ENCODE measurements around the gene ARSG. TPM values are rescaled to one million over a fixed set of nuclear protein-coding genes. Genes with fewer than 3 reads are reported as not detected.

ARSG gene
- total and polyA plus RNA-seq, 9 of the 15 experiments (the other 6 are each of a cell fraction or from before 2014, with no cell fraction given): 1.0 to 5.6 (median 1.8) TPM

GRCh38 chr17:68457539-68458259 lies 166.4 kb downstream of the ARSG start (continued):
- peak; percentile 71; the same call in 1 of the 2 replicates for TF ChIP-seq MBD2 (IDR thresholded peaks at IDR 0.05; ENCODE audit: borderline replicate concordance, low read depth)
- peak; percentile 36 for TF ChIP-seq SMAD1 (IDR thresholded peaks at IDR 0.05; ENCODE audit: low read depth, low read length, partially characterized antibody)
- TF ChIP-seq PML (IDR thresholded peaks at IDR 0.05; ENCODE audit: low read length): no peak
- TF ChIP-seq CREB3L1 (IDR thresholded peaks at IDR 0.05; ENCODE audit: borderline replicate concordance, low read depth): peak; percentile 65; the same call in 1 of the 2 replicates
- TF ChIP-seq REST (IDR thresholded peaks at IDR 0.05; ENCODE audit: borderline replicate concordance): peak; percentile 93
- no peak for TF ChIP-seq REST (CRISPR knock-in tag; IDR thresholded peaks at IDR 0.05; ENCODE audit: low read depth)
- TF ChIP-seq NFATC3 (IDR thresholded peaks at IDR 0.05): no peak
- no peak for TF ChIP-seq XRCC3 (IDR thresholded peaks at IDR 0.05)
- peak; percentile 73 for TF ChIP-seq EP400 (IDR thresholded peaks at IDR 0.05)
- TF ChIP-seq CBFA2T2 (conservative IDR thresholded peaks at IDR 0.05): 0 out of 2 replicates have a peak, but pooled peaks have one; percentile 6
- peak; percentile 82 for TF ChIP-seq POLR2G (IDR thresholded peaks at IDR 0.05; ENCODE audit: low read depth, low read length)
- TF ChIP-seq TGIF2 (CRISPR knock-in tag; IDR thresholded peaks at IDR 0.05): peak; percentile 21; the same call in 1 of the 2 replicates
